GM12873 (cell line): ENCODE data around the gene CA9.

Source experiments
- TF ChIP-seq, protein P1 (sequence below): IDR thresholded peaks from 2 replicates; pipeline ENCODE4 v1.5.1; 2012; ENCODE audit warnings: low read depth, mild to moderate bottlenecking, moderate library complexity, low read length, control low read depth; ENCODE audit not compliant: insufficient read depth; ENCODE audit errors: missing control alignments

Gene CA9

DNA sequence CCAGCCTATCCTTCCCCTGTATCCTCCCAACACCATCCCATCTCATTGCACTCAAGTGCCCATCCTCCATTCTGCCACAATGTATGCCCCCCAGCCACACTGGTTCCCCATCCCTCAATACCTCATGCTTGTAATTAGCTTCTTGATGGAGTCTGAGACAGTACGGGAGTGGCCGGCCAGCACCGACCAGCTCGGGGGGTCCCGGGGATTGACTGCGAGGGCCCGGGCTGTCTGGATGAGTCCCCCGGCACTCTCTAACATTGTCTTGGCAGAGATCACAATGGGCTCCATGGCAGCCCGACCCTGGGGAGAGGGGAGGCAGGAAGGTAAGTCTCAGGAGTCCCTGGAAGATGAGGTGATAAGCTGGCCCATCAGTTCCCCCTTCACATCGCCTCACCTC lies 33.2 kb downstream of the CA9 start:
- TF ChIP-seq, protein P1, sequence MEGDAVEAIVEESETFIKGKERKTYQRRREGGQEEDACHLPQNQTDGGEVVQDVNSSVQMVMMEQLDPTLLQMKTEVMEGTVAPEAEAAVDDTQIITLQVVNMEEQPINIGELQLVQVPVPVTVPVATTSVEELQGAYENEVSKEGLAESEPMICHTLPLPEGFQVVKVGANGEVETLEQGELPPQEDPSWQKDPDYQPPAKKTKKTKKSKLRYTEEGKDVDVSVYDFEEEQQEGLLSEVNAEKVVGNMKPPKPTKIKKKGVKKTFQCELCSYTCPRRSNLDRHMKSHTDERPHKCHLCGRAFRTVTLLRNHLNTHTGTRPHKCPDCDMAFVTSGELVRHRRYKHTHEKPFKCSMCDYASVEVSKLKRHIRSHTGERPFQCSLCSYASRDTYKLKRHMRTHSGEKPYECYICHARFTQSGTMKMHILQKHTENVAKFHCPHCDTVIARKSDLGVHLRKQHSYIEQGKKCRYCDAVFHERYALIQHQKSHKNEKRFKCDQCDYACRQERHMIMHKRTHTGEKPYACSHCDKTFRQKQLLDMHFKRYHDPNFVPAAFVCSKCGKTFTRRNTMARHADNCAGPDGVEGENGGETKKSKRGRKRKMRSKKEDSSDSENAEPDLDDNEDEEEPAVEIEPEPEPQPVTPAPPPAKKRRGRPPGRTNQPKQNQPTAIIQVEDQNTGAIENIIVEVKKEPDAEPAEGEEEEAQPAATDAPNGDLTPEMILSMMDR, result no peak

DNA sequence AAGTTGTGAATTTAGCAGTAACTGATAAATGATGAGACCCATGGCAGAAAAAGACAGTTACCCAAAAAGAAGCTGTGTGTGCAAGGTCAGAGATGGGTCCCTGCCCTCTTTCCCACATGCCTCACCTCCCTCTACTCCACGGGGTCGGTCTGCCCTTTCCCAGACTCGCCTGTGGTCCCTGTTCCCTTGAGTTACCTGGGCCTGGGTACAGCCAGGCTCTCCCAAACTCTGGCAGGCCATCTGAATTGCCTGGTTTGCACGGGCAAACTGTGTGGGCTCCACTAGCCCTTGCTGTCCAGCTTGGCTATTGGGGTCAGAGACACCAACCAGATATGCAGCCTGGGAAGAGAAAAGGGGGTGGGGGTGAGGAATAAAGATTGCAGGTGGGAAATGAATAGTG lies 34.4 kb downstream of the CA9 start:
- TF ChIP-seq, protein P1, result no peak

DNA sequence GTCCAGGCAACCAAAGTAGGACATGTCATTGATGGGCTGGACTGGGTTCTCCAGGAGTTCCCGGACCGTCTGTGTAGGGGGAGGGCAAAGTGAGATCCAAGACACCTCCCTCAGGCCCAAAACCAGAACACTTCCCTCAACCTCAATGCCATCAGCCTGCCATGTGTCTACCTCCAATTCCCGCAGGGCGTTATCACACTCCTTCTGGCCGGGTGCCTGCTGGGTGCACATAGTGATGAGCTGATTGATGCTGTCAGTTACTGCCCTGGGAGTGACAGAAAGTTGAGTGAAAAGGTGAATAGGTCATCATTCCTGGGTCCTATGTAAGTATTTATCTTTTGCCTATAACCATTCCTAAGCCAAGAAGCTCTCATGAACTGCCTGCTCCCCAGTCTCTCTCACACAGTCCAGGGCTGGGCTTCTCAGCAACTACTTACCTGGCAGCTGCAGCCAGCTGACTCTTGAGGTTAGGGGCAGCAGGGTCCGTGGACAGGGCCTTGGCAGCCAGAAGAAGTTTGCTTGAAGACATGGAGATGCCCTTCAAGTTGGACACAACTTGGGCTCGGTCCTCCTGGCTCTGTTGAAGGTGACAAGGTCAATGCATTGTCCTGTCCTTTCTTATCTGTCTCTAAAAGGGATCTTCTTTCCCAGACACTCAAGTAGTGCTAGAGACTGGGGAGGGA lies 37.2 kb downstream of the CA9 start:
- TF ChIP-seq, protein P1, result no peak

DNA sequence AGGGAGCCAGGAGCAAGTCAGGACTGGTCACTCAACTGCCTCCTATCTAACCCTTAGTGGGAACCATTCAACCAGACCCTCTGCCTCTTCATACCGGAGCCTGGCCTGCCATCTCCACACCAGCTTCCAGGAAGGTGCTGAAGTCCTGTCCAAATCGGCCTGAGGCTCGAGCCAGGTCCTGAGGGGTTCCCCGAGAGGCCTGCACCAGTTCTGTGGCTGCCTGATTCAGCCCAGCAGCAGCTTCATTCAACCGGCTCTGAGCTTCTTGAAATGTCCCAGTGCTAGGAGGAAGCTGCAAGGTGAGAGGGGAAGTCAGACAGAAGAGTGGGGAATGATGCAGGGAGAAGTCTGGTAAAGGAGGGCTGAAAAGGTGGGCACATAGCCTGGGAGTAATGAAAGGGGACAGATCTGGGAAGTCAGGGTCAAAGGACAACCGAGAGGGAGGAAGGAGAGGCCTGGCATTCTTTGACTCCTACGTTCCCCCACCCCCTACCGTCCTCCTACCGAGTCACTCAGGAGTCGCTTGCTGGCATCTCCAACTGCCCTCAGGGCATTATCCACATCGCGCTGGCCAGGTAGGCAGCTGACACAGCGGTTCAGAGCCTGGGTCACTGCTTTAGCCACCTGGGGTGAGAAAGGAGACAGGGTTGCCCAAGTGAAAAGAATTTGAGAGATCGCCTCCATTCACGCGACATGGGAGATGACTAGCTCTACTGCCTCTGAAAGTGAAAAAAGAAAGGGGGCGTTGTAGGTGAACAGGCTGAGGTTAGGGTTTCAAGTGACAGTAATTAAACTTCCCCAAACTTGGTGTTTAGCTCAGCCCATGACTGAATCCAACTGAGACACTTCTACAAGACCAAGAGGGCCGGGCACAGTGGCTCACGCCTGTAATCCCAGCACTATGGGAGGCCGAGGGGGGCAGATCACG lies 38.0 kb downstream of the CA9 start:
- TF ChIP-seq, protein P1, result no peak

DNA sequence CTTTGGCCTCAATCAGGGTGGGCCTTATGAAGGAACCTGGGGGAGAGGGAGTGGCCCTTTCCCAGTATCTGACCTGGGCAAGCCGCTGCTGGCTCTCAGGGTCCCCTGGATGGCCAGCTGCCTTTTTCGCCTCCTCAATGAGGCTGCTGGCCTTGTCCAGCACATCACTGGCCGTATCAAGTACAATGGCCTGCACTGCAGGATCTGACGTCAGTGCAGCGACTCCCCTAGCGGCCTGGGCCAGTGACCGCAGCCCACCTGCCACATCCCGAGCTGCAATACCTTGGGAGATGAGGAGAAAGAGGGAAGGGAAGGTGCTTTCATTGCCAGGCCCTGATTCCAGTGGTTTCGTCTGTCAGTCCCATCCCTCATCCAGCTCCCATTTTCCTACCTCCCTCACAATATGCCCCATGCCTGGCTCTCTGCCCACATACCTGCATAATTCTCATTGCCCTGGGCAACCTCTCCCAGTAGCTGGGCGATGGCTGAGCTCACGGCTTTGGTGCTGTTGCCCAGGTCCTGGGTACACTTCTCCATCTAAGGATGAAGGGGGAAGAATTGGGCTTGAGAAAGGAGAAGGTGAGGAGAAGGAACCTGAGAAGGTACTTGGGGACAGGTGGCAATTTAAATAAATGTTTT lies 39.2 kb downstream of the CA9 start:
- TF ChIP-seq, protein P1, result no peak

DNA sequence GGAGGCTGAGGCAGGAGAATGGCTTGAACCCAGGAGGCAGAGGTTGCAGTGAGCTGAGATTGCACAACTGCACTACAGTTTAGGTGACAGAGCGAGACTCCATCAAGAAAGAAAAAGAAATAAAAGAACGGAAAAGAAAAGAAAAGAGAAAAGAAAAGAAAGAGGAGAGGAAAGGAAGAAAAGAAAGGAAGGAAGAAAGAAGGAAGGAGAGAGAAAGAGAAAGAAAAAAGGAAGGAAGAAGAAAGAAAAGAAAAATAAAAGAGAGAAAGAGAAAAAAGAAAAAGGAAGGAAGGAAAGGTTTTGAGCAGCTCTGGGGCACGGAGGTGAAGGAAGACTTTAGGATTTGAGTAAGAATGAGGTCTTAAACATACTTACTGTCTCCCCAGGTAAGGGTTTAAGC lies 39.9 kb downstream of the CA9 start:
- TF ChIP-seq, protein P1, result no peak

DNA sequence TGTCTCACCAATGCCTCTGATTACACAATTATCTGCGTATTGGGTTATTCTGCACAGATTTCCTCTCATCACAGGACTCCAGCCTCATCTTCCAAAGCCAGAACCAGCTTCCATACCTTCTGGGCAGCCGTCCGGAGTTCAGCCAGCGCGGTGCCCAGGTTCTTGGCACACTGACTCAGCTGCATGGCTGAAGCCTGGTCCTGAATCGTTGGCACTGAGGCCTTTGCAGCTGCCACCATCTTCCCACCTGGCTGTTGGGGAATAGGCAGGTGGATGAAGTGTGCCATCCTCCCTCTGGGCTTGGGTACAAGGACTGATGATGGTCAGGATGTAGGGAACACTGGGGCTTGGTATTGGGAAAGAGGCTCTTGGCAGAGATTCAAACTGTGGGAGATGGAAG lies 40.4 kb downstream of the CA9 start:
- TF ChIP-seq, protein P1, result no peak
